K562 (cell line): ENCODE measurements around the gene FRG2.
"Not testable (repeated sequence)": the region's sequence is repeated elsewhere in the genome, so short reads cannot be mapped to it uniquely, and the experiment has no call there.

Source experiments
- EZH2 ChIP-seq: IDR thresholded peaks from 2 replicates; pipeline ENCODE4 v1.6.1; 2012; ENCODE audit warnings: low read depth, mild to moderate bottlenecking, inconsistent platforms, low read length, borderline replicate concordance
- GTF2E2 ChIP-seq: fragments of 200-800 bp; sonication (Bioruptor generic); IDR thresholded peaks from 2 replicates; pipeline ENCODE4 v1.6.1; 2016; ENCODE audit warnings: missing genetic modification characterization, missing compliant biosample characterization
- JUND ChIP-seq, 2 experiments: IDR thresholded peaks; 2 replicates in 1 of 2; 3 replicates in 1 of 2; pipeline ENCODE4 v1.6.1; 2011; ENCODE audit warnings: borderline replicate concordance in 2 of 2, low read depth in 2 of 2, low read length in 2 of 2, improper control_type of control experiment in 1 of 2, missing biosample characterization in 1 of 2, missing genetic modification characterization in 1 of 2, missing genetic modification reagents in 1 of 2
- MTF1 ChIP-seq: fragments of 250-450 bp; sonication (Bioruptor Pico); IDR thresholded peaks from 2 replicates; pipeline ENCODE4 v1.9.0; 2021; ENCODE audit warnings: moderate library complexity, mild to moderate bottlenecking, inconsistent platforms, borderline replicate concordance
- NFE2L1 ChIP-seq: fragments of 450-650 bp; IDR thresholded peaks from 2 replicates; pipeline ENCODE4 v1.6.1; 2016; ENCODE audit warnings: missing genetic modification characterization, low read depth, mild to moderate bottlenecking, missing compliant biosample characterization, moderate library complexity, borderline replicate concordance
- NFRKB ChIP-seq: fragments of 450-650 bp; IDR thresholded peaks from 2 replicates; pipeline ENCODE4 v1.6.1; 2016; ENCODE audit warnings: low read depth
- POLR2A ChIP-seq: fragments of 450-650 bp; conservative IDR thresholded peaks from 2 replicates; pipeline ENCODE4 v1.6.1; 2016
- POLR2AphosphoS5 ChIP-seq: IDR thresholded peaks from 2 replicates; pipeline ENCODE4 v1.6.1; 2011; ENCODE audit warnings: mild to moderate bottlenecking, low read depth, low read length, moderate library complexity; ENCODE audit not compliant: control insufficient read depth, insufficient read depth
- SIN3B ChIP-seq: fragments of 450-650 bp; IDR thresholded peaks from 2 replicates; pipeline ENCODE4 v1.6.1; 2017; ENCODE audit warnings: low read depth, mild to moderate bottlenecking, moderate library complexity
- SMC3 ChIP-seq: conservative IDR thresholded peaks from 2 replicates; pipeline ENCODE4 v1.6.1; 2011; ENCODE audit warnings: low read depth, low read length, improper control_type of control experiment; ENCODE audit not compliant: insufficient read depth
- ZSCAN29 ChIP-seq: fragments of 450-650 bp; IDR thresholded peaks from 2 replicates; pipeline ENCODE4 v1.6.1; 2017
- TF ChIP-seq, protein P1 (sequence below), 3 experiments: IDR thresholded peaks in 2 of 3; conservative IDR thresholded peaks in 1 of 3; 2 replicates each; pipeline ENCODE4 v1.5.1; 2011 to 2012; ENCODE audit warnings: low read length in 3 of 3, mild to moderate bottlenecking in 3 of 3, control low read depth in 2 of 3, improper control_type of control experiment in 1 of 3, inconsistent platforms in 1 of 3, low read depth in 1 of 3, mixed read lengths in 1 of 3, moderate library complexity in 1 of 3; ENCODE audit not compliant: insufficient read depth in 2 of 3
- TF ChIP-seq, protein P2 (sequence below): fragments of 450-650 bp; IDR thresholded peaks from 2 replicates; pipeline ENCODE4 v1.6.1; 2016; ENCODE audit warnings: borderline replicate concordance
- TF ChIP-seq, protein P3 (sequence below): fragments of 150-350 bp; conservative IDR thresholded peaks from 2 replicates; pipeline ENCODE4 v1.6.1; 2014; ENCODE audit warnings: low read length

DNA sequence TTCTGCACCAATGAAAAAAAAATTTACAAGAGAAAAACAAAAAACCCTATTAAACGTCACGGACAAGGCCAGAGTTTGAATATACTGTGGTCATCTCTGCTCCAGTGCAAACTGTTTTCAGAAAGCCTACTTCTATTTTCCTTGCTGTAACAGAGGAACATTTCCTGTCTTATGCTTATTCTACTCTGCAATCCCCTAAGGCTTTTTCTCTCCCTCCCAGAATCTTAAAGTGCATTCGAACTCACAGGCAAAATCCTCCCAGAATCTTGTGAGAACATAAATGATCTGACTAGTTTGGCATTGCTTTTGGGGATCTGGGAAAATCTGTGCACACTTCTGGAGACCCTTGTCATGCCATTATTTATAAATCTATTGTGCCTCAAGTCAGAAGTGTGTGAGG, 37.7 kb upstream of the FRG2 start:
- TF ChIP-seq JUND (IDR thresholded peaks at IDR 0.05; ENCODE audit: borderline replicate concordance, low read depth, low read length); JUND (tag; IDR thresholded peaks at IDR 0.05; ENCODE audit: borderline replicate concordance, low read depth, low read length); SMC3; POLR2AphosphoS5; GTF2E2 (tag); POLR2A; ZSCAN29; NFRKB; SIN3B; MTF1 (CRISPR knock-in tag); NFE2L1 (tag); EZH2: not testable (repeated sequence)
- TF ChIP-seq, protein P1, sequence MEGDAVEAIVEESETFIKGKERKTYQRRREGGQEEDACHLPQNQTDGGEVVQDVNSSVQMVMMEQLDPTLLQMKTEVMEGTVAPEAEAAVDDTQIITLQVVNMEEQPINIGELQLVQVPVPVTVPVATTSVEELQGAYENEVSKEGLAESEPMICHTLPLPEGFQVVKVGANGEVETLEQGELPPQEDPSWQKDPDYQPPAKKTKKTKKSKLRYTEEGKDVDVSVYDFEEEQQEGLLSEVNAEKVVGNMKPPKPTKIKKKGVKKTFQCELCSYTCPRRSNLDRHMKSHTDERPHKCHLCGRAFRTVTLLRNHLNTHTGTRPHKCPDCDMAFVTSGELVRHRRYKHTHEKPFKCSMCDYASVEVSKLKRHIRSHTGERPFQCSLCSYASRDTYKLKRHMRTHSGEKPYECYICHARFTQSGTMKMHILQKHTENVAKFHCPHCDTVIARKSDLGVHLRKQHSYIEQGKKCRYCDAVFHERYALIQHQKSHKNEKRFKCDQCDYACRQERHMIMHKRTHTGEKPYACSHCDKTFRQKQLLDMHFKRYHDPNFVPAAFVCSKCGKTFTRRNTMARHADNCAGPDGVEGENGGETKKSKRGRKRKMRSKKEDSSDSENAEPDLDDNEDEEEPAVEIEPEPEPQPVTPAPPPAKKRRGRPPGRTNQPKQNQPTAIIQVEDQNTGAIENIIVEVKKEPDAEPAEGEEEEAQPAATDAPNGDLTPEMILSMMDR (IDR thresholded peaks at IDR 0.05 in 2 of 3, conservative IDR thresholded peaks at IDR 0.05 in 1 of 3; ENCODE audit: insufficient read depth in 2 of 3, low read depth in 1 of 3, low read length in 3 of 3): not testable (repeated sequence)
- TF ChIP-seq, protein P2, sequence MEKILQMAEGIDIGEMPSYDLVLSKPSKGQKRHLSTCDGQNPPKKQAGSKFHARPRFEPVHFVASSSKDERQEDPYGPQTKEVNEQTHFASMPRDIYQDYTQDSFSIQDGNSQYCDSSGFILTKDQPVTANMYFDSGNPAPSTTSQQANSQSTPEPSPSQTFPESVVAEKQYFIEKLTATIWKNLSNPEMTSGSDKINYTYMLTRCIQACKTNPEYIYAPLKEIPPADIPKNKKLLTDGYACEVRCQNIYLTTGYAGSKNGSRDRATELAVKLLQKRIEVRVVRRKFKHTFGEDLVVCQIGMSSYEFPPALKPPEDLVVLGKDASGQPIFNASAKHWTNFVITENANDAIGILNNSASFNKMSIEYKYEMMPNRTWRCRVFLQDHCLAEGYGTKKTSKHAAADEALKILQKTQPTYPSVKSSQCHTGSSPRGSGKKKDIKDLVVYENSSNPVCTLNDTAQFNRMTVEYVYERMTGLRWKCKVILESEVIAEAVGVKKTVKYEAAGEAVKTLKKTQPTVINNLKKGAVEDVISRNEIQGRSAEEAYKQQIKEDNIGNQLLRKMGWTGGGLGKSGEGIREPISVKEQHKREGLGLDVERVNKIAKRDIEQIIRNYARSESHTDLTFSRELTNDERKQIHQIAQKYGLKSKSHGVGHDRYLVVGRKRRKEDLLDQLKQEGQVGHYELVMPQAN: not testable (repeated sequence)
- TF ChIP-seq, protein P3, sequence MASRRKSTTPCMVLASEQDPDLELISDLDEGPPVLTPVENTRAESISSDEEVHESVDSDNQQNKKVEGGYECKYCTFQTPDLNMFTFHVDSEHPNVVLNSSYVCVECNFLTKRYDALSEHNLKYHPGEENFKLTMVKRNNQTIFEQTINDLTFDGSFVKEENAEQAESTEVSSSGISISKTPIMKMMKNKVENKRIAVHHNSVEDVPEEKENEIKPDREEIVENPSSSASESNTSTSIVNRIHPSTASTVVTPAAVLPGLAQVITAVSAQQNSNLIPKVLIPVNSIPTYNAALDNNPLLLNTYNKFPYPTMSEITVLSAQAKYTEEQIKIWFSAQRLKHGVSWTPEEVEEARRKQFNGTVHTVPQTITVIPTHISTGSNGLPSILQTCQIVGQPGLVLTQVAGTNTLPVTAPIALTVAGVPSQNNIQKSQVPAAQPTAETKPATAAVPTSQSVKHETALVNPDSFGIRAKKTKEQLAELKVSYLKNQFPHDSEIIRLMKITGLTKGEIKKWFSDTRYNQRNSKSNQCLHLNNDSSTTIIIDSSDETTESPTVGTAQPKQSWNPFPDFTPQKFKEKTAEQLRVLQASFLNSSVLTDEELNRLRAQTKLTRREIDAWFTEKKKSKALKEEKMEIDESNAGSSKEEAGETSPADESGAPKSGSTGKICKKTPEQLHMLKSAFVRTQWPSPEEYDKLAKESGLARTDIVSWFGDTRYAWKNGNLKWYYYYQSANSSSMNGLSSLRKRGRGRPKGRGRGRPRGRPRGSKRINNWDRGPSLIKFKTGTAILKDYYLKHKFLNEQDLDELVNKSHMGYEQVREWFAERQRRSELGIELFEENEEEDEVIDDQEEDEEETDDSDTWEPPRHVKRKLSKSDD: not testable (repeated sequence)
